ENCODE measurements around the gene ANKRD24. TPM values are rescaled to one million over a fixed set of nuclear protein-coding genes. Genes with fewer than 3 reads are reported as not detected.

The ANKRD24 gene
- polyA plus RNA-seq, 1 of the 3 experiments (the other 2 are of a cell fraction) = 0.87 TPM

- Histone ChIP-seq H3K9me3 (no peaks in the 10 kb centered on the region), H2AFZ (ENCODE audit: low read depth) (no peak overlapping the region), H3K36me3 (replicated peaks in 1 of 2; ENCODE audit: control insufficient read depth in 1 of 2, insufficient read depth in 2 of 2, low read length in 1 of 2) (no peaks in the 10 kb centered on the region), H3K79me2 (ENCODE audit: insufficient read depth) (no peaks in the 10 kb centered on the region), H3K4me2 (no peak overlapping the region), H3K27ac (ENCODE audit: low read depth in 2 of 2, low read length in 1 of 2) (no peak overlapping the region), H3K9ac (no peak overlapping the region), H4K20me1 (ENCODE audit: insufficient read depth) (no peaks in the 10 kb centered on the region), H3K4me3 (ENCODE audit: low read depth in 2 of 2, low read length in 1 of 2) (no peak overlapping the region), H3K9me2 (no peaks in the 10 kb centered on the region), H3F3A (replicated peaks; ENCODE audit: insufficient read depth) (peaks cover 5% of the 10 kb centered on the region), H3K4me1 (ENCODE audit: control insufficient read depth in 1 of 2, insufficient read depth in 2 of 2, low read depth in 1 of 2, low read length in 1 of 2) (no peaks in the 10 kb centered on the region), H3K27me3 (ENCODE audit: insufficient read depth) (peaks cover 14% of the 10 kb centered on the region)
- ChIA-PET CTCF (interaction anchor here (1.2 to 1.5 kb wide), 3 partner anchors 15 to 228 kb away, joined by 3 to 4 read pairs (median 4); no protein-coding TSS in a partner anchor), POLR2A (no interaction called here)
- WGBS (ENCODE audit: low lambda C conversion rate) = 32% methylated on average over 5 of the region's 10 CpGs
- TF ChIP-seq FOXJ3 (CRISPR knock-in tag; IDR thresholded peaks at IDR 0.05) = no peak
- no peak for TF ChIP-seq TAF1 (IDR thresholded peaks at IDR 0.05; ENCODE audit: borderline replicate concordance, low read depth, low read length)
- no peak for TF ChIP-seq TCF12 (IDR thresholded peaks at IDR 0.05)
- no peak for TF ChIP-seq GATA2 (CRISPR knock-in tag; IDR thresholded peaks at IDR 0.05)
- no peak for TF ChIP-seq NRF1 (IDR thresholded peaks at IDR 0.05; ENCODE audit: low read depth, low read length)
- TF ChIP-seq GABPA (IDR thresholded peaks at IDR 0.05; ENCODE audit: low read depth) = no peak
- no peak for TF ChIP-seq TEAD4 (IDR thresholded peaks at IDR 0.05; ENCODE audit: borderline replicate concordance, insufficient read depth)
- no peak for TF ChIP-seq MEF2A (IDR thresholded peaks at IDR 0.05; ENCODE audit: borderline replicate concordance, low read depth)
- no peak for TF ChIP-seq MAX (IDR thresholded peaks at IDR 0.05; ENCODE audit: low read depth)
- TF ChIP-seq RAD21 (IDR thresholded peaks at IDR 0.05; ENCODE audit: low read length) = no peak
- no peak for TF ChIP-seq EZH2phosphoT487 (IDR thresholded peaks at IDR 0.05; ENCODE audit: borderline replicate concordance, low read depth)
- no peak for DNase-seq
Measured at GRCh38 chr19:4215807-4216206, 33.3 kb downstream of the ANKRD24 start.

- CTCF ChIA-PET = interaction anchor here (0.8 to 1.8 kb wide), 8 partner anchors 8 to 229 kb away, joined by 3 to 8 read pairs (median 4); no protein-coding TSS in a partner anchor
- POLR2A ChIA-PET = no interaction called here
- no peaks in the 10 kb centered on the region for H3K79me2 ChIP-seq (ENCODE audit: insufficient read depth)
- H3K4me2 ChIP-seq = no peak overlapping the region
- H4K20me1 ChIP-seq (ENCODE audit: insufficient read depth) = no peaks in the 10 kb centered on the region
- no peak overlapping the region for H3K4me3 ChIP-seq (ENCODE audit: low read depth in 2 of 2, low read length in 1 of 2)
- no peaks in the 10 kb centered on the region for H3K36me3 ChIP-seq (replicated peaks in 1 of 2; ENCODE audit: control insufficient read depth in 1 of 2, insufficient read depth in 2 of 2, low read length in 1 of 2)
- no peaks in the 10 kb centered on the region for H3K9me3 ChIP-seq
- no peak for DNase-seq
- peaks cover 14% of the 10 kb centered on the region for H3K27me3 ChIP-seq (ENCODE audit: insufficient read depth)
- 73% methylated on average over 5 of the region's 6 CpGs for WGBS (ENCODE audit: low lambda C conversion rate)
- H3K9ac ChIP-seq = no peak overlapping the region
- H3K4me1 ChIP-seq (ENCODE audit: control insufficient read depth in 1 of 2, insufficient read depth in 2 of 2, low read depth in 1 of 2, low read length in 1 of 2) = no peaks in the 10 kb centered on the region
- H3F3A ChIP-seq (replicated peaks; ENCODE audit: insufficient read depth) = peaks cover 5% of the 10 kb centered on the region
- TF ChIP-seq RCOR1 (IDR thresholded peaks at IDR 0.05; ENCODE audit: low read length) (no peak), FOXJ3 (CRISPR knock-in tag; IDR thresholded peaks at IDR 0.05) (no peak), EZH2phosphoT487 (IDR thresholded peaks at IDR 0.05; ENCODE audit: borderline replicate concordance, low read depth) (no peak), TCF12 (IDR thresholded peaks at IDR 0.05) (no peak), FOSL2 (IDR thresholded peaks at IDR 0.05; ENCODE audit: borderline replicate concordance, low read depth) (no peak), RFX5 (IDR thresholded peaks at IDR 0.05; ENCODE audit: low read length) (no peak), MAX (IDR thresholded peaks at IDR 0.05; ENCODE audit: low read depth) (no peak), MEF2A (IDR thresholded peaks at IDR 0.05; ENCODE audit: borderline replicate concordance, low read depth) (no peak), GATA2 (CRISPR knock-in tag; IDR thresholded peaks at IDR 0.05) (no peak), EP300 (IDR thresholded peaks at IDR 0.05; ENCODE audit: borderline replicate concordance in 1 of 2, low read depth in 1 of 2, low read length in 1 of 2) (no peak), GABPA (IDR thresholded peaks at IDR 0.05; ENCODE audit: low read depth) (no peak), FOXM1 (IDR thresholded peaks at IDR 0.05; ENCODE audit: low read depth) (no peak), ELF1 (IDR thresholded peaks at IDR 0.05) (no peak), NFIC (IDR thresholded peaks at IDR 0.05; ENCODE audit: borderline replicate concordance) (no peak), REST (IDR thresholded peaks at IDR 0.05; ENCODE audit: low read depth, low read length) (no peak), PBX3 (IDR thresholded peaks at IDR 0.05) (no peak), JUND (IDR thresholded peaks at IDR 0.05) (no peak), IRF3 (IDR thresholded peaks at IDR 0.05; ENCODE audit: low read depth, low read length) (no peak)
- no peak overlapping the region for H3K27ac ChIP-seq (ENCODE audit: low read depth in 2 of 2, low read length in 1 of 2)
- no peak overlapping the region for H2AFZ ChIP-seq (ENCODE audit: low read depth)
- no peaks in the 10 kb centered on the region for H3K9me2 ChIP-seq
Measured at GRCh38 chr19:4216846-4217245, 34.4 kb downstream of the ANKRD24 start.

Measured in SK-N-SH (cell line).